Neural cell (in vitro differentiated cells): Measurements from ENCODE around the gene DIAPH2. TPM values are rescaled to one million over a fixed set of nuclear protein-coding genes. Genes with fewer than 3 reads are reported as not detected.

Experiments
- H2AFZ ChIP-seq: fragments of 200-600, 300-800 bp; sonication (generic), shearing (Covaris generic); 2 replicates; pipeline ENCODE4 v1.6.0; 2014; ENCODE audit warnings: low read depth, mild to moderate bottlenecking, antibody characterized with exemption, low read length, moderate library complexity
- H3F3A ChIP-seq: fragments of 200-600 bp; shearing (Covaris generic); 2 replicates; pipeline ENCODE4 v1.6.1; 2016; ENCODE audit warnings: mild to moderate bottlenecking, moderate library complexity, mixed read lengths, antibody characterized with exemption, low read length; ENCODE audit not compliant: insufficient read depth, poor library complexity, severe bottlenecking
- H3K27ac ChIP-seq: fragments of 200-600, 300-800 bp; sonication (generic), shearing (Covaris generic); 2 replicates; pipeline ENCODE4 v1.5.1; 2014; ENCODE audit warnings: mild to moderate bottlenecking, low read length, moderate library complexity
- H3K27me3 ChIP-seq: fragments of 300-800, 200-600 bp; sonication (generic), shearing (Covaris generic); 2 replicates; pipeline ENCODE4 v1.6.0; 2014; ENCODE audit warnings: mild to moderate bottlenecking, low read depth, low read length, moderate library complexity; ENCODE audit not compliant: insufficient read depth
- H3K36me3 ChIP-seq: fragments of 300-800, 200-600 bp; sonication (generic), shearing (Covaris generic); 2 replicates; pipeline ENCODE4 v1.5.1; 2014; ENCODE audit warnings: mild to moderate bottlenecking, antibody characterized with exemption, low read length, moderate library complexity; ENCODE audit not compliant: insufficient read depth
- H3K4me2 ChIP-seq: fragments of 300-800, 200-600 bp; sonication (generic), shearing (Covaris generic); 2 replicates; pipeline ENCODE4 v1.6.0; 2014; ENCODE audit warnings: mild to moderate bottlenecking, low read length
- H3K4me3 ChIP-seq: fragments of 300-800, 200-600 bp; sonication (generic), shearing (Covaris generic); 2 replicates; pipeline ENCODE4 v1.5.1; 2014; ENCODE audit warnings: mild to moderate bottlenecking, low read length, moderate library complexity
- H3K79me2 ChIP-seq: fragments of 200-600 bp; shearing (Covaris generic); replicated peaks from 2 replicates; pipeline ENCODE4 v1.6.0; 2014; ENCODE audit warnings: mild to moderate bottlenecking, low read length, moderate library complexity; ENCODE audit not compliant: insufficient read depth
- H3K9ac ChIP-seq: fragments of 300-800, 200-600 bp; sonication (generic), shearing (Covaris generic); 2 replicates; pipeline ENCODE4 v1.6.1; 2016; ENCODE audit warnings: mild to moderate bottlenecking, low read length, mixed read lengths
- H3K9me2 ChIP-seq: fragments of 200-600 bp; shearing (Covaris generic); 2 replicates; pipeline ENCODE4 v1.6.1; 2016; ENCODE audit warnings: mild to moderate bottlenecking, low read length, mixed read lengths; ENCODE audit not compliant: insufficient read depth
- H3K9me3 ChIP-seq: fragments of 200-600, 300-800 bp; sonication (generic), shearing (Covaris generic); 2 replicates; pipeline ENCODE4 v1.6.1; 2016; ENCODE audit warnings: mild to moderate bottlenecking, mixed run types, low read length, moderate library complexity, mixed read lengths
- H4K20me1 ChIP-seq: fragments of 200-600 bp; shearing (Covaris generic); 2 replicates; pipeline ENCODE4 v1.6.1; 2016; ENCODE audit warnings: mild to moderate bottlenecking, mixed run types; ENCODE audit not compliant: insufficient read depth
- EP300 ChIP-seq: fragments of 450-650 bp; conservative IDR thresholded peaks from 2 replicates; pipeline ENCODE4 v1.6.1; 2014; ENCODE audit warnings: antibody characterized with exemption, mild to moderate bottlenecking, moderate library complexity; ENCODE audit not compliant: poor library complexity, severe bottlenecking
- EZH2 ChIP-seq: fragments of 200-600, 300-800 bp; shearing (Covaris generic), sonication (generic); IDR thresholded peaks from 2 replicates; pipeline ENCODE4 v1.6.1; 2014; ENCODE audit warnings: antibody characterized with exemption, low read length, borderline replicate concordance, mild to moderate bottlenecking; ENCODE audit not compliant: insufficient read depth, poor library complexity, severe bottlenecking
- MXI1 ChIP-seq: fragments of 450-650 bp; conservative IDR thresholded peaks from 2 replicates; pipeline ENCODE4 v1.6.1; 2014; ENCODE audit warnings: antibody characterized with exemption, mild to moderate bottlenecking; ENCODE audit not compliant: poor library complexity, severe bottlenecking
- POLR2AphosphoS5 ChIP-seq: IDR thresholded peaks from 2 replicates; pipeline ENCODE4 v1.6.1; 2012
- RAD21 ChIP-seq: fragments of 450-650 bp; conservative IDR thresholded peaks from 2 replicates; pipeline ENCODE4 v1.6.1; 2014; ENCODE audit warnings: antibody characterized with exemption, mild to moderate bottlenecking, moderate library complexity
- SMC3 ChIP-seq: fragments of 450-650 bp; conservative IDR thresholded peaks from 2 replicates; pipeline ENCODE4 v1.6.1; 2014; ENCODE audit warnings: antibody characterized with exemption, mild to moderate bottlenecking, moderate library complexity; ENCODE audit not compliant: poor library complexity
- TAF1 ChIP-seq: IDR thresholded peaks from 2 replicates; pipeline ENCODE4 v1.6.1; 2012; ENCODE audit warnings: low read depth
- polyA plus RNA-seq: library from polyadenylated mRNA; depleted of rRNA; stranded (reverse); fragments of >200 nt; gene quantifications from 2 replicates; pipeline ENCODE4 v1.2.3, GENCODE V29; 2014
- TF ChIP-seq, protein P1 (sequence below): IDR thresholded peaks from 2 replicates; pipeline ENCODE4 v1.6.1; 2012; ENCODE audit warnings: borderline replicate concordance
- TF ChIP-seq, protein P2 (sequence below): fragments of 450-650 bp; IDR thresholded peaks from 2 replicates; pipeline ENCODE4 v1.5.1; 2014; ENCODE audit warnings: antibody characterized with exemption, mild to moderate bottlenecking, moderate library complexity; ENCODE audit not compliant: poor library complexity, severe bottlenecking

DIAPH2 gene
- polyA plus RNA-seq, 1 donor from 2014 or later: 0.07 TPM

- Histone ChIP-seq H3K4me3 (no peak overlapping the region), H3K79me2 (no peaks in the 10 kb centered on the region), H3K9ac (no peak overlapping the region), H3K36me3 (no peaks in the 10 kb centered on the region), H3K9me2 (no peaks in the 10 kb centered on the region), H3F3A (no peaks in the 10 kb centered on the region), H3K27me3 (no peaks in the 10 kb centered on the region), H2AFZ (no peak overlapping the region), H4K20me1 (no peaks in the 10 kb centered on the region), H3K4me2 (no peak overlapping the region), H3K27ac (no peak overlapping the region), H3K9me3 (no peaks in the 10 kb centered on the region)
- no peak for TF ChIP-seq EP300
- no peak for TF ChIP-seq SMC3
Observed at GRCh38 chrX:97609938-97610337, 925.3 kb downstream of the DIAPH2 start.

- Histone ChIP-seq H3K4me2 (no peak overlapping the region), H3K4me3 (no peak overlapping the region), H2AFZ (no peak overlapping the region), H3K27me3 (no peaks in the 10 kb centered on the region), H3K9me2 (no peaks in the 10 kb centered on the region), H3K9me3 (no peaks in the 10 kb centered on the region), H3K9ac (no peak overlapping the region), H4K20me1 (no peaks in the 10 kb centered on the region), H3K27ac (no peak overlapping the region), H3K36me3 (no peaks in the 10 kb centered on the region), H3K79me2 (no peaks in the 10 kb centered on the region), H3F3A (no peaks in the 10 kb centered on the region)
- TF ChIP-seq, protein P1, sequence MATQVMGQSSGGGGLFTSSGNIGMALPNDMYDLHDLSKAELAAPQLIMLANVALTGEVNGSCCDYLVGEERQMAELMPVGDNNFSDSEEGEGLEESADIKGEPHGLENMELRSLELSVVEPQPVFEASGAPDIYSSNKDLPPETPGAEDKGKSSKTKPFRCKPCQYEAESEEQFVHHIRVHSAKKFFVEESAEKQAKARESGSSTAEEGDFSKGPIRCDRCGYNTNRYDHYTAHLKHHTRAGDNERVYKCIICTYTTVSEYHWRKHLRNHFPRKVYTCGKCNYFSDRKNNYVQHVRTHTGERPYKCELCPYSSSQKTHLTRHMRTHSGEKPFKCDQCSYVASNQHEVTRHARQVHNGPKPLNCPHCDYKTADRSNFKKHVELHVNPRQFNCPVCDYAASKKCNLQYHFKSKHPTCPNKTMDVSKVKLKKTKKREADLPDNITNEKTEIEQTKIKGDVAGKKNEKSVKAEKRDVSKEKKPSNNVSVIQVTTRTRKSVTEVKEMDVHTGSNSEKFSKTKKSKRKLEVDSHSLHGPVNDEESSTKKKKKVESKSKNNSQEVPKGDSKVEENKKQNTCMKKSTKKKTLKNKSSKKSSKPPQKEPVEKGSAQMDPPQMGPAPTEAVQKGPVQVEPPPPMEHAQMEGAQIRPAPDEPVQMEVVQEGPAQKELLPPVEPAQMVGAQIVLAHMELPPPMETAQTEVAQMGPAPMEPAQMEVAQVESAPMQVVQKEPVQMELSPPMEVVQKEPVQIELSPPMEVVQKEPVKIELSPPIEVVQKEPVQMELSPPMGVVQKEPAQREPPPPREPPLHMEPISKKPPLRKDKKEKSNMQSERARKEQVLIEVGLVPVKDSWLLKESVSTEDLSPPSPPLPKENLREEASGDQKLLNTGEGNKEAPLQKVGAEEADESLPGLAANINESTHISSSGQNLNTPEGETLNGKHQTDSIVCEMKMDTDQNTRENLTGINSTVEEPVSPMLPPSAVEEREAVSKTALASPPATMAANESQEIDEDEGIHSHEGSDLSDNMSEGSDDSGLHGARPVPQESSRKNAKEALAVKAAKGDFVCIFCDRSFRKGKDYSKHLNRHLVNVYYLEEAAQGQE: no peak
- TF ChIP-seq RAD21 (no peak), POLR2AphosphoS5 (no peak), EZH2 (no peak), SMC3 (no peak), EP300 (no peak), TAF1 (no peak), MXI1 (no peak)
- TF ChIP-seq, protein P2, sequence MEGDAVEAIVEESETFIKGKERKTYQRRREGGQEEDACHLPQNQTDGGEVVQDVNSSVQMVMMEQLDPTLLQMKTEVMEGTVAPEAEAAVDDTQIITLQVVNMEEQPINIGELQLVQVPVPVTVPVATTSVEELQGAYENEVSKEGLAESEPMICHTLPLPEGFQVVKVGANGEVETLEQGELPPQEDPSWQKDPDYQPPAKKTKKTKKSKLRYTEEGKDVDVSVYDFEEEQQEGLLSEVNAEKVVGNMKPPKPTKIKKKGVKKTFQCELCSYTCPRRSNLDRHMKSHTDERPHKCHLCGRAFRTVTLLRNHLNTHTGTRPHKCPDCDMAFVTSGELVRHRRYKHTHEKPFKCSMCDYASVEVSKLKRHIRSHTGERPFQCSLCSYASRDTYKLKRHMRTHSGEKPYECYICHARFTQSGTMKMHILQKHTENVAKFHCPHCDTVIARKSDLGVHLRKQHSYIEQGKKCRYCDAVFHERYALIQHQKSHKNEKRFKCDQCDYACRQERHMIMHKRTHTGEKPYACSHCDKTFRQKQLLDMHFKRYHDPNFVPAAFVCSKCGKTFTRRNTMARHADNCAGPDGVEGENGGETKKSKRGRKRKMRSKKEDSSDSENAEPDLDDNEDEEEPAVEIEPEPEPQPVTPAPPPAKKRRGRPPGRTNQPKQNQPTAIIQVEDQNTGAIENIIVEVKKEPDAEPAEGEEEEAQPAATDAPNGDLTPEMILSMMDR: no peak
Observed at GRCh38 chrX:97616883-97617530, 932.4 kb downstream of the DIAPH2 start.
